ENCODE data around the gene LAPTM4A.

GRCh38 chr2:20054931-20055330, 3.5 kb upstream of the LAPTM4A start:
- TF ChIP-seq POLR2AphosphoS5 (IDR thresholded peaks at IDR 0.05): no peak
- no peak for TF ChIP-seq EP300 (IDR thresholded peaks at IDR 0.05)
- TF ChIP-seq CTCF (IDR thresholded peaks at IDR 0.05): no peak

Data from stomach (tissue), 4 donors.